K562 (cell line): ENCODE data around the gene IDH1. TPM values are rescaled to one million over a fixed set of nuclear protein-coding genes. Genes with fewer than 3 reads are reported as not detected.
A peak's percentile ranks its signal among the peaks of the same experiment; 100 is the strongest.

Experiments used
- CBFA2T2 ChIP-seq: fragments of 450-650 bp; conservative IDR thresholded peaks from 2 replicates; pipeline ENCODE4 v1.6.1; 2017; ENCODE audit warnings: mild to moderate bottlenecking
- CBX3 ChIP-seq, 2 experiments: IDR thresholded peaks; 1 replicate in 1 of 2; 2 replicates in 1 of 2; pipeline ENCODE4 v1.6.1; 2012; ENCODE audit warnings: inconsistent platforms in 2 of 2, low read length in 2 of 2, borderline replicate concordance in 1 of 2, control low read depth in 1 of 2
- GABPB2 ChIP-seq: fragments of 250-450 bp; sonication (Bioruptor Pico); conservative IDR thresholded peaks from 2 replicates; pipeline ENCODE4 v1.5.1; 2021; ENCODE audit warnings: mild to moderate bottlenecking
- HMGN3 ChIP-seq: IDR thresholded peaks from 2 replicates; pipeline ENCODE4 v1.6.1; 2011; ENCODE audit warnings: borderline replicate concordance, low read depth, mild to moderate bottlenecking, mixed read lengths, low read length; ENCODE audit not compliant: insufficient read length; ENCODE audit errors: extremely low read depth
- KAT2B ChIP-seq: IDR thresholded peaks from one replicate; pipeline ENCODE4 v1.6.1; 2012; ENCODE audit warnings: low read depth, mild to moderate bottlenecking, control low read depth, inconsistent platforms, low read length, moderate library complexity
- KDM4B ChIP-seq, 2 experiments: fragments of 450-650 bp in 1 of 2; sonication (generic) in 1 of 2; IDR thresholded peaks; 2 replicates each; pipeline ENCODE4 v1.6.1; 2016 to 2017; ENCODE audit warnings: borderline replicate concordance in 2 of 2, antibody characterized with exemption in 1 of 2, low read depth in 1 of 2, mild to moderate bottlenecking in 1 of 2
- LEF1 ChIP-seq: fragments of 450-650 bp; IDR thresholded peaks from 2 replicates; pipeline ENCODE4 v1.6.1; 2016; ENCODE audit warnings: mild to moderate bottlenecking
- NFRKB ChIP-seq: fragments of 450-650 bp; IDR thresholded peaks from 2 replicates; pipeline ENCODE4 v1.6.1; 2016; ENCODE audit warnings: low read depth
- PML ChIP-seq: IDR thresholded peaks from 2 replicates; pipeline ENCODE4 v1.6.1; 2012; ENCODE audit warnings: low read length, inconsistent platforms
- TAF1 ChIP-seq: IDR thresholded peaks from 2 replicates; pipeline ENCODE4 v1.6.1; 2011; ENCODE audit warnings: mild to moderate bottlenecking, low read length, moderate library complexity; ENCODE audit not compliant: insufficient read depth, control insufficient read depth, severe bottlenecking; ENCODE audit errors: extremely low read depth
- TBP ChIP-seq: optimal IDR thresholded peaks from 2 replicates; pipeline ENCODE3; 2011; ENCODE audit warnings: low read depth, low read length, improper control_type of control experiment
- ZNF347 ChIP-seq: fragments of 450-650 bp; formaldehyde crosslinking; IDR thresholded peaks from 2 replicates; pipeline ENCODE4 v1.4.0; 2020; ENCODE audit warnings: low read depth, mild to moderate bottlenecking, moderate library complexity
- polyA plus RNA-seq, 8 experiments: library from polyadenylated mRNA; depleted of rRNA in 4 of 8; stranded (reverse) in 5 of 8; unstranded in 3 of 8; fragments of >200 nt; fragmentation: Nextera tagmentation in 2 of 8; fragmentation: Illumina TruSeq in 1 of 8; extraction: Ambion mirVana in 2 of 8; extraction: Trizol in 1 of 8; gene quantifications; 2 replicates each; pipeline versions ENCODE4 v1.2.1 to v1.2.3, GENCODE V29; 2011 to 2014; ENCODE audit warnings: inconsistent platforms in 1 of 8, missing spikeins in 1 of 8
- total RNA-seq, 7 experiments: library from RNA; depleted of rRNA in 6 of 7; stranded (reverse); fragments of >200 nt in 6 of 7; fragmentation: Illumina TruSeq in 2 of 7; extraction: Trizol in 2 of 7; gene quantifications; 2 replicates each; pipeline versions ENCODE4 v1.2.1 to v1.2.3, GENCODE V29; 2011 to 2021; ENCODE audit warnings: low replicate concordance in 1 of 7
- TF ChIP-seq, protein P1 (sequence below): fragments of 450-650 bp; IDR thresholded peaks from 2 replicates; pipeline ENCODE4 v1.6.1; 2017; ENCODE audit warnings: antibody characterized with exemption, mild to moderate bottlenecking
- TF ChIP-seq, protein P2 (sequence below), 3 experiments: fragments of 200-800 bp in 1 of 3; sonication (Bioruptor generic) in 1 of 3; sonication (generic) in 1 of 3; formaldehyde crosslinking in 1 of 3; IDR thresholded peaks; 2 replicates each; pipeline versions ENCODE4 v1.6.1 to v1.8.0; 2016 to 2022; ENCODE audit warnings: mild to moderate bottlenecking in 2 of 3, missing compliant biosample characterization in 2 of 3, missing genetic modification characterization in 2 of 3, missing genetic modification reagents in 1 of 3
- TF ChIP-seq, protein P3 (sequence below): fragments of 450-650 bp; IDR thresholded peaks from 2 replicates; pipeline ENCODE4 v1.6.1; 2018; ENCODE audit not compliant: partially characterized antibody
- TF ChIP-seq, protein P4 (sequence below): fragments of 200-800 bp; sonication (Bioruptor generic); IDR thresholded peaks from 2 replicates; pipeline ENCODE4 v1.6.1; 2017; ENCODE audit warnings: missing genetic modification characterization, missing compliant biosample characterization

Gene IDH1
- total and polyA plus RNA-seq, 9 of the 15 experiments (the other 6 are each of a cell fraction or from before 2014, with no cell fraction given): 61.9 to 194 (median 101) TPM

DNA sequence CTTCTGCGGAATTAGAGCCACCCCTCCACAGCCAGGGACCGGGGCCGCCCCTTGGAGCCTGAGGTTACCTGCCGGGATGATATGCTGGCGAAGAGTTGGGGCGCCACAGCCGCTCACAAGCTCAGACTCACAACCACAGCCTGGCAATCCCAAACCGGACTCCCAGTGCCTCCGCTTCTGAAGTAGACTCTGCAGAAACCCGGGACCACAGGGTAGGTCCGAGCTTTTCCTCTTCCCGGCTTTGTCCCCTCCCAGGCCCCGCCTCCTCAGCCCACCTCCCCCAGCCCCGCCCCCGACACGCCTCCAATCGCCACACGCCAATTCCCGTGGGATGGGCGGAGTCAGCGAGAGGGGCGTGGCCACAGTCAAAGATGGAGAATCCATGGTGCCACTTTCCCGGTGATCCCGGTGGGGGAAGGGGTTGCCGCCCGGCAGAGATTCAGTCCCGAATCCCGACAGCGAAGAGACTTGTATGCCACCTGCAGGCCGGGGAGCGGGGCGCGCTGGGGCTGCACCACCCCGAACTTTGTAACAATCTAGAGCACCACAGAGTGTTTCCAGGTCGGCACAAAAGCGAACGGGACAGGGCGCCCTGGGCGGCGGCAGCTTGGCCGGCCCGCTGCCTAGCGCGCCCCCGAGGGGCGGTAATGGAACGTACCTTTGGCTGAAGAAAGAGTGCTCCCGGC is at the start of gene IDH1 (continued):
- TF ChIP-seq, protein P1, sequence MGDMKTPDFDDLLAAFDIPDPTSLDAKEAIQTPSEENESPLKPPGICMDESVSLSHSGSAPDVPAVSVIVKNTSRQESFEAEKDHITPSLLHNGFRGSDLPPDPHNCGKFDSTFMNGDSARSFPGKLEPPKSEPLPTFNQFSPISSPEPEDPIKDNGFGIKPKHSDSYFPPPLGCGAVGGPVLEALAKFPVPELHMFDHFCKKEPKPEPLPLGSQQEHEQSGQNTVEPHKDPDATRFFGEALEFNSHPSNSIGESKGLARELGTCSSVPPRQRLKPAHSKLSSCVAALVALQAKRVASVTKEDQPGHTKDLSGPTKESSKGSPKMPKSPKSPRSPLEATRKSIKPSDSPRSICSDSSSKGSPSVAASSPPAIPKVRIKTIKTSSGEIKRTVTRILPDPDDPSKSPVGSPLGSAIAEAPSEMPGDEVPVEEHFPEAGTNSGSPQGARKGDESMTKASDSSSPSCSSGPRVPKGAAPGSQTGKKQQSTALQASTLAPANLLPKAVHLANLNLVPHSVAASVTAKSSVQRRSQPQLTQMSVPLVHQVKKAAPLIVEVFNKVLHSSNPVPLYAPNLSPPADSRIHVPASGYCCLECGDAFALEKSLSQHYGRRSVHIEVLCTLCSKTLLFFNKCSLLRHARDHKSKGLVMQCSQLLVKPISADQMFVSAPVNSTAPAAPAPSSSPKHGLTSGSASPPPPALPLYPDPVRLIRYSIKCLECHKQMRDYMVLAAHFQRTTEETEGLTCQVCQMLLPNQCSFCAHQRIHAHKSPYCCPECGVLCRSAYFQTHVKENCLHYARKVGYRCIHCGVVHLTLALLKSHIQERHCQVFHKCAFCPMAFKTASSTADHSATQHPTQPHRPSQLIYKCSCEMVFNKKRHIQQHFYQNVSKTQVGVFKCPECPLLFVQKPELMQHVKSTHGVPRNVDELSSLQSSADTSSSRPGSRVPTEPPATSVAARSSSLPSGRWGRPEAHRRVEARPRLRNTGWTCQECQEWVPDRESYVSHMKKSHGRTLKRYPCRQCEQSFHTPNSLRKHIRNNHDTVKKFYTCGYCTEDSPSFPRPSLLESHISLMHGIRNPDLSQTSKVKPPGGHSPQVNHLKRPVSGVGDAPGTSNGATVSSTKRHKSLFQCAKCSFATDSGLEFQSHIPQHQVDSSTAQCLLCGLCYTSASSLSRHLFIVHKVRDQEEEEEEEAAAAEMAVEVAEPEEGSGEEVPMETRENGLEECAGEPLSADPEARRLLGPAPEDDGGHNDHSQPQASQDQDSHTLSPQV: peak; percentile 26; the same call in 1 of the 2 replicates
- TF ChIP-seq TBP: peak; percentile 49
- no peak for TF ChIP-seq CBFA2T2
- TF ChIP-seq, protein P2, sequence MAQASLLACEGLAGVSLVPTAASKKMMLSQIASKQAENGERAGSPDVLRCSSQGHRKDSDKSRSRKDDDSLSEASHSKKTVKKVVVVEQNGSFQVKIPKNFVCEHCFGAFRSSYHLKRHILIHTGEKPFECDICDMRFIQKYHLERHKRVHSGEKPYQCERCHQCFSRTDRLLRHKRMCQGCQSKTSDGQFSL (CRISPR knock-in tag; IDR thresholded peaks at IDR 0.05): no peak
- TF ChIP-seq, protein P2 (tag; IDR thresholded peaks at IDR 0.05): no peak
- peak in 1 of 2 experiments; percentile 18; a peak in 1 of 3 replicates for TF ChIP-seq CBX3 (IDR thresholded peaks at IDR 0.05; ENCODE audit: borderline replicate concordance in 1 of 2, low read length in 2 of 2)
- TF ChIP-seq ZNF347 (CRISPR knock-in tag): no peak
- TF ChIP-seq HMGN3: peak; percentile 60
- TF ChIP-seq KAT2B: no peak
- TF ChIP-seq, protein P3, sequence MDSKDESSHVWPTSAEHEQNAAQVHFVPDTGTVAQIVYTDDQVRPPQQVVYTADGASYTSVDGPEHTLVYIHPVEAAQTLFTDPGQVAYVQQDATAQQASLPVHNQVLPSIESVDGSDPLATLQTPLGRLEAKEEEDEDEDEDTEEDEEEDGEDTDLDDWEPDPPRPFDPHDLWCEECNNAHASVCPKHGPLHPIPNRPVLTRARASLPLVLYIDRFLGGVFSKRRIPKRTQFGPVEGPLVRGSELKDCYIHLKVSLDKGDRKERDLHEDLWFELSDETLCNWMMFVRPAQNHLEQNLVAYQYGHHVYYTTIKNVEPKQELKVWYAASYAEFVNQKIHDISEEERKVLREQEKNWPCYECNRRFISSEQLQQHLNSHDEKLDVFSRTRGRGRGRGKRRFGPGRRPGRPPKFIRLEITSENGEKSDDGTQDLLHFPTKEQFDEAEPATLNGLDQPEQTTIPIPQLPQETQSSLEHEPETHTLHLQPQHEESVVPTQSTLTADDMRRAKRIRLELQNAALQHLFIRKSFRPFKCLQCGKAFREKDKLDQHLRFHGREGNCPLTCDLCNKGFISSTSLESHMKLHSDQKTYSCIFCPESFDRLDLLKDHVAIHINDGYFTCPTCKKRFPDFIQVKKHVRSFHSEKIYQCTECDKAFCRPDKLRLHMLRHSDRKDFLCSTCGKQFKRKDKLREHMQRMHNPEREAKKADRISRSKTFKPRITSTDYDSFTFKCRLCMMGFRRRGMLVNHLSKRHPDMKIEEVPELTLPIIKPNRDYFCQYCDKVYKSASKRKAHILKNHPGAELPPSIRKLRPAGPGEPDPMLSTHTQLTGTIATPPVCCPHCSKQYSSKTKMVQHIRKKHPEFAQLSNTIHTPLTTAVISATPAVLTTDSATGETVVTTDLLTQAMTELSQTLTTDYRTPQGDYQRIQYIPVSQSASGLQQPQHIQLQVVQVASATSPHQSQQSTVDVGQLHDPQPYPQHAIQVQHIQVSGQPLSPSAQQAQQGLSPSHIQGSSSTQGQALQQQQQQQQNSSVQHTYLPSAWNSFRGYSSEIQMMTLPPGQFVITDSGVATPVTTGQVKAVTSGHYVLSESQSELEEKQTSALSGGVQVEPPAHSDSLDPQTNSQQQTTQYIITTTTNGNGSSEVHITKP: peak; percentile 68
- TF ChIP-seq NFRKB: peak; percentile 1; the same call in 1 of the 2 replicates
- no peak for TF ChIP-seq GABPB2
- no peak for TF ChIP-seq KDM4B (IDR thresholded peaks at IDR 0.05; ENCODE audit: borderline replicate concordance in 2 of 2, low read depth in 1 of 2)
- no peak for TF ChIP-seq LEF1
- TF ChIP-seq PML: peak; percentile 50; the same call in 1 of the 2 replicates
- TF ChIP-seq, protein P4, sequence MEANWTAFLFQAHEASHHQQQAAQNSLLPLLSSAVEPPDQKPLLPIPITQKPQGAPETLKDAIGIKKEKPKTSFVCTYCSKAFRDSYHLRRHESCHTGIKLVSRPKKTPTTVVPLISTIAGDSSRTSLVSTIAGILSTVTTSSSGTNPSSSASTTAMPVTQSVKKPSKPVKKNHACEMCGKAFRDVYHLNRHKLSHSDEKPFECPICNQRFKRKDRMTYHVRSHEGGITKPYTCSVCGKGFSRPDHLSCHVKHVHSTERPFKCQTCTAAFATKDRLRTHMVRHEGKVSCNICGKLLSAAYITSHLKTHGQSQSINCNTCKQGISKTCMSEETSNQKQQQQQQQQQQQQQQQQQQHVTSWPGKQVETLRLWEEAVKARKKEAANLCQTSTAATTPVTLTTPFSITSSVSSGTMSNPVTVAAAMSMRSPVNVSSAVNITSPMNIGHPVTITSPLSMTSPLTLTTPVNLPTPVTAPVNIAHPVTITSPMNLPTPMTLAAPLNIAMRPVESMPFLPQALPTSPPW (CRISPR knock-in tag): peak; percentile 25; the same call in 1 of the 2 replicates
- TF ChIP-seq TAF1: peak; percentile 41
